Ecto neural progenitor cell (in vitro differentiated cells): ENCODE measurements around the gene OCLN.
A peak's percentile ranks its signal among the peaks of the same experiment; 100 is the strongest.
"Not testable (repeated sequence)": the region's sequence is repeated elsewhere in the genome, so short reads cannot be mapped to it uniquely, and the experiment has no call there.

Experiments
- DNase-seq: peaks from one replicate; pipeline ENCODE4 v3.0.0-alpha.2; 2018; ENCODE audit warnings: low spot score

The OCLN gene

DNA sequence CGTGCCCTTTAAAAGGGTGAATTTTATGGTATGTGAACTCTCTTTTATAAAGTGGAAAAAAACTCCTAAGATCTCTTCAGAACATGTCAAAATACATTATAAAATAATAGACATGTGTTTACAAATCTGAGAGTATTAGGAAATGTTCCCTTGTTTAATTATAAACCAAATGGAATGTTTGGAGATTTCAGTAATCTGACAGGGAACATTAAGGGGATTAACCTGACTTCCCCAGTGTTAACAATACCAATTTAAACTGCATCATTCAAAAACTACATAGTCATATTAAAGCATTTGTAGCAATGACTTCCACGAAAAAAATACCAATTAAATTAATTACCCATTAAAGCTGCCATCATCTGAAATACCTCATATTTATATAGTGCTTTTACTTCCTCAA lies 1.6 kb upstream of the OCLN start:
- DNase-seq, result no peak

GRCh38 chr5:69491838-69492390 lies 676 bp upstream of the OCLN start:
- no peak for DNase-seq

DNA sequence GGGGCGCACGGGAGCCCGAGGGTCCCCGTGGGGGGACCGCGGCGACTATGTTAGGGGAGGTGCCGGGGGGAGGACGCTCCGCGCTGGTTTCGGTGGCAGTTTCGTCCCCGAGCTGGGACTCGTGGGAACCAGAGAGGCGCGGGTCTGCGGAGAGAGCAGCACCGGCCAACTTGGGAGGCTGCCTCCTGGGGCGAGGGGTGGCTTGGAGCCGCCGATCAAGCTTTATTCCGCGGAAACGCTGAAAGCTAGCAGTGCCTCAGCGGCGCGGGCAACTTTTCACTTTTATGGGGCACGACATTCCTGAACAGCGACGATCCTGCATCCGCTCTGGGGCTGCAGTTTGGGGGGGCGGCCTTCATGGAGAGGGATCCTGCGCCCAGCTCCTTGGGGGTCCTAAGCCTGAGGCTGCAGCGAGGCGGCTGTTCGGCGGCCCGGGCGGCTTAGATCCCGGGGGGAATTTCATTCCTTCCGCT lies 369 bp downstream of the OCLN start:
- peak; percentile 75 for DNase-seq

- peak; percentile 77 for DNase-seq
Measured at GRCh38 chr5:69493396-69494133, 975 bp downstream of the OCLN start.

DNA sequence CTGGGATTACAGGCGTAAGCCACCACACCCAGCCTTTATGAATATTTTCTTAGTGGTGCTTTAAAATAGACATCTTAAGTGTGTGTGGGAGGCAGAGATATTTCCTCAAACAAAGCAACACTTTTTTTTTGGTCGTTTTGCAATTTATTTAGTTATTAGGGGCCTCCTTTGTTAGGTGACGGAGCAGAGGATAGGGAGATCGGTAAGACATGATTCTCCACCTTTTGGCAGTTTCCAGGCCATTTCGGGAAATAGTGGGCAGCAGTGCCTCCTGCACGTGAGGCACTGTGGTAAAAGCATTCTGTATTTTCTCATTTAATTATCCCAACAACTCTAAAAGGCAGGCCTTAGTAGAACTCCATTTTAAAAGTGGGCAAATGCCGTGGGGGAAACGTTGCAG lies 1.9 kb downstream of the OCLN start:
- no peak for DNase-seq

GRCh38 chr5:69497006-69497520 lies 4.5 kb downstream of the OCLN start:
- no peak for DNase-seq

- no peak for DNase-seq
Measured at GRCh38 chr5:69498384-69498783, 5.8 kb downstream of the OCLN start.

GRCh38 chr5:69502367-69502766 lies 9.8 kb downstream of the OCLN start:
- no peak for DNase-seq

DNA sequence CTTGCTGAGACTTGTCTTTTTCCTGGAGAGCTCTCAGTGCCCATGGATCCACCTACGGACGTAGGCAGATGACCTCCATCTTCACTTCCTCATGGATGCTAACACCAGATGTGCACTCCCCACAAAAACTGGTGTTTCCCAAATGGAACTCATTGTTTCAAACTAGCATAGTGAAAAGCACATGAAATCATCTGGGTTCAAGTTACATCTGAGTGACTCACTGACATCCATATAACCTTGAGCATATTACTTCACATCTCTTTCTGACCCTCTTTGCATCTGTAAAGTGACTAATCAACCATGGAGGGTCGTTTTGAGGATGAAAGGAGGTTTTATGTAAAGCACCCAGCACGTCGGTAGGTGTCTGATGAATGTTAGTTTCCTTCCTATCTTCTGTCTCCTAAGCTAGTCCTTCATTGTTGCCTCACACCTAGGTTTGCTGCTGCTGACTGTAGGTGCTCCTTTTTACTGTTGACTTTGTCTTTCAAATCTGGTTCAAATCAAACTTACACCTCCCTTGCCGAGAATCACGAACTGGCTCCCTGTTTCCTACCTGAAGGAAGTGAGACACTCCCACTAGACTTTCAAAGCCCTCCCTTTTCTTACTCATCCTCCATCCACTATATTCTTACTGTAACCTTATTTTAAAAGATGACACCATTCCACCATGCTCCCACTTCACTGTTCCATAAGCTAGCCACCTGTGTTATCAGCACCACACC lies 10.3 kb downstream of the OCLN start:
- no peak for DNase-seq

DNA sequence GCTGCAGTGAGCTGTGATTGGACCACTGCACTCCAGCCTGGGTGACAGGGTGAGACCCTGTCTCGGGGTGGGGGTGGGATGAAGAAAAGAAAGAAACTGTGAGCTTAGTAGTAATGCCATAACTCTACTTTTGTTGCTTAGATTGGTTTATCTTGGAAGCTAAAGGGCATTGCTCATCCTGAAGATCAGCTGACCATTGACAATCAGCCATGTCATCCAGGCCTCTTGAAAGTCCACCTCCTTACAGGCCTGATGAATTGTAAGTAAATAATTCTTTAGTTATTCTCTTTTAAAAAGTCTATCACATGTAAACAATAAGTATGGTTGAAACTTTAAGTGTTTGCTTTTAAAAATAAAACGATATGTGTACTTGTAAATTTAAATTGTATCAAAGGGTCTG lies 11.4 kb downstream of the OCLN start:
- no peak for DNase-seq

GRCh38 chr5:69505306-69505705 lies 12.7 kb downstream of the OCLN start:
- DNase-seq, result no peak

GRCh38 chr5:69509212-69509611 lies 16.6 kb downstream of the OCLN start:
- DNase-seq, result no peak

GRCh38 chr5:69510694-69511093 lies 18.1 kb downstream of the OCLN start:
- no peak for DNase-seq

DNA sequence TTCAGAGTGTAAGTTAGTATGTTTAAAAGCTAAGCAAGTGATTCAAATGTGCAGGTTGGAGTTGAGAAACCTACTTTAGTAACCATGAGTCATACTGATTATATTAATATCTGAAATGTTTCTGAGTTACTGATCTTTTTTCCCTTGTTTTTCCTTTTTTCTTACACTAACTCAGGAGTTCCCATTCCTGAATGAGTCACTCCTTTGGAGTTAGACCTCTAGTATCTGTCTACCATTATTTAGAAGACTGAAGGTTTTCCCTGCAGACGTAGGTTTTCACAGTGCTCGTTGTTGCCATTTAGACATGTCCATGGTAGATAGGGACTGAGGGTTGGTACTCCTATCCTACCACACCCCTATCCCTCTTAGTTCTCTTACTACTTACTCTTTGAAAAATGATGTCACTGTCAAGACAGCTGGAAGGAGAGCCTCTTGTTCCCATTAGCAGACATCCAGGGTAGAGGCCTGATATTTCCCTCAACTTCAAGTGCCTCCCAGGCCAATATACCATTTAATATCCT lies 20.2 kb downstream of the OCLN start:
- no peak for DNase-seq

DNA sequence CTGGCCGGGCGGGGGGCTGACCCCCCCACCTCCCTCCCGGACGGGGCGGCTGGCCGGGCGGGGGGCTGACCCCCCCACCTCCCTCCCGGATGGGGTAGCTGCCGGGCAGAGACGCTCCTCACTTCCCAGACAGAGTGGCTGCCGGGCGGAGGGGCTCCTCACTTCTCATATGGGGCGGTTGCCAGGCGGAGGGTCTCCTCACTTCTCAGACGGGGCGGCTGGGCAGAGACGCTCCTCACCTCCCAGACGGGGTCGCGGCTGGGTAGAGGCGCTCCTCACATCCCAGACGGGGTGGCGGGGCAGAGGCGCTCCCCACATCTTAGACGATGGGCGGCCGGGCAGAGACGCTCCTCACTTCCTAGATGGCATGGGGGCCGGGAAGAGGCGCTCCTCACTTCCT lies 23.0 kb downstream of the OCLN start:
- DNase-seq, result not testable (repeated sequence)

DNA sequence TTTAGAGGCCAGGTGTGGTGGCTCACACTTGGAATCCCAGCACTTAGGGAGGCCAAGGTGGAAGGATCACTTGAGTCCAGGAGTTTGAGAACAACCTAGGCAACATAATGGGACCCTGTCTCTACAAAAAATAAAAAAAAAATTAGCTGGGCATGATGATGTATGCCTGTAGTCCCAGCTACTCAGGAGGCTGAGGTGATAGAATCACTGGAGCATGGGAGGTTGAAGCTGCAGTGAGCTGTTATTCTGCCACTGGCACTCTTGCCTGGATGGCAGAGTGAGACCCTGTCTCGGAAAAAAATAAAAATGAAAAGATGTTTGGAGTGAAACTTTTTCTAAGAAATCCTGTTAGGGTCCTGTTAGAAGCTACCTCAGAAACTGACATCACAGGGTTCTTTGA lies 24.2 kb downstream of the OCLN start:
- no peak for DNase-seq

GRCh38 chr5:69517763-69518212 lies 25.2 kb downstream of the OCLN start:
- no peak for DNase-seq

DNA sequence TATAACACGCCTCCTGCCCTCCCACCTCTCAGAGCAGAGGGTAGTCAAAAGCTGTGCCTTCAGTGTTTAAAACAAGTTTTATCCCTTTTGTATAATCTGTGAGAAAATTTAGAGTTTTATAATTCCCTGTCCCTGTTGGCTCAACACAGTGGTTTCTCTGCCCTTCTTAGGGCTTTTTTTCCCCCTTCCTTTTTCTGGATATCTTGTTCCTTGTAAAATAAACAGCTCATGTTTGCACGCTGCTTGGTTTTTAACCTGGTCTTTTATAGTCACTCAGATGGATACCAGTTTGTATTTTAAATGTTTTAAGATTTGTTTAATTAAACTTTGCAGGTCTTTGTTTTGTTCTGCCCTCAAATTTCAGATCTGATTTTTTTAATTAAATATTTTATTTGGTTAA lies 26.7 kb downstream of the OCLN start:
- no peak for DNase-seq

GRCh38 chr5:69522035-69522434 lies 29.4 kb downstream of the OCLN start:
- DNase-seq, result no peak

DNA sequence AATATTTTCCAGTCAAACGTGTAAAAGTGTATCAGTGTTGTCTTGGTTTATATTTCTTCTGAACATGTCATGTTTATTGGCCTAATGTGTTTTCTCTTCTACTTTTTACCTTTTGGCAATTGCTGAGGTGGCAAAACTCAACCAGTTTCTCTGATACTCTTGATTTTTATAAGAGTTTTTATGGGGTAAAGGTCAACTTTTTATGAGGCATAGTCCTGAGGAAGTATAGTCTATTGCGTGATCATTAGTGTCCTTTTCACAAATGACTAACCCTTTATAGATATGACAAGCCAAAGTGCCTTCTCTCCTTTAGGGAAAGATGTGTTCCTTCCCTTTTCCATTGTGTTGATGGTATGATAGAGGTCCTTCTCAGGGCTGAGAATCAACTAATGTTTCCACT lies 32.9 kb downstream of the OCLN start:
- DNase-seq, result no peak

GRCh38 chr5:69526660-69527059 lies 34.1 kb downstream of the OCLN start:
- no peak for DNase-seq

DNA sequence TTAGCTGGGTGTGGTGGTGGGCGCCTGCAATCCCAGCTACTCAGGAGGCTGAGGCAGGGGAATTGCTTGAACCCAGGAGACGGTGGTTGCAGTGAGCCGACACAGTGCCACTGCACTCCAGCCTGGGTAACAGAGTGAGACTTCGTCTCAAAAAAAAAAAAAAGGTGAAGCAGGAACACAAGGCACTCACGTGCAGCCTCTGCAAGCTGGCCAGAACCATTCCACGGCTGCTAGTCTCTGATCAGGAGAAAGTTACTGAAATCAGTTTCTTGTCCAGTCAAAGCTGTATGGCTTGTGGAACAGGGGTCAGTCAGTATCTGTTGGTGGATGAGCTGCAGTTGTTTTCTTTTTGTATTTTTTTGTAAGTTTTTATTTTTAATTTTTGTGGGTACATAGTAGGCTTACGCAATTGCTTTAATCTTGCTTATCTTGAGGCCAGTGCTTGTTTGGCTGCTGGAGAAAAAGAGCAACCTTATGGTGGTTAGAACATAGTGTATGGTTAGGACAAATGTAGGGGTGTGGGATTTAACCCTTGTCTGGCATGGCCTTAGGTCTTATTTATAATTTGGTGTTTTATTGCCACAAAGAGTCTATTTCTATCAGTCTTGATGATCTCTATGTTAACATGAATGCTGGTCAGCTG lies 34.7 kb downstream of the OCLN start:
- DNase-seq, result no peak
